Dermis lymphatic vessel endothelial cell (primary cell): ENCODE data around the gene TMEM74B. TPM values are rescaled to one million over a fixed set of nuclear protein-coding genes. Genes with fewer than 3 reads are reported as not detected.

ENCODE experiments used
- total RNA-seq: library from RNA; depleted of rRNA; stranded (reverse); fragments of >200 nt; gene quantifications from 2 replicates; pipeline ENCODE4 v1.2.1, GENCODE V29; 2014

Gene TMEM74B
- 0.60 and 0.98 TPM in 2 replicates for total RNA-seq

GRCh38 chr20:1184638-1185315 is at the start of gene TMEM74B:
TSS of gene TMEM74B (minus strand) at chr20:1184981. CDS start at chr20:1183801, 1,180 bp downstream.

GRCh38 chr20:1225783-1226654 is 41.2 kb upstream of the TMEM74B start, which contains the start of gene RAD21L1:
TSS of gene RAD21L1 (plus strand) at chr20:1226044. CDS start at chr20:1228454, 2,410 bp downstream.

GRCh38 chr20:1202762-1203504 is 18.2 kb upstream of the TMEM74B start, which contains the start of gene C20orf202:
TSS of gene C20orf202 (plus strand) at chr20:1203454. CDS start at chr20:1203586, 132 bp downstream.

Other genes with a start within 250 kb of the TMEM74B start
- gene RSPO4, start 182.7 kb downstream of the TMEM74B start, total RNA-seq = not detected in 2 replicates
- 35.3 and 40.1 TPM in 2 replicates for gene PSMF1, start 66.4 kb downstream of the TMEM74B start, total RNA-seq
- under 0.01 and 0.17 TPM in 2 replicates for gene C20orf202, start 18.5 kb upstream of the TMEM74B start, total RNA-seq
- gene RAD21L1, start 41.1 kb upstream of the TMEM74B start, total RNA-seq = not detected in 2 replicates
- gene SNPH, start 81.3 kb upstream of the TMEM74B start, total RNA-seq = 0.54 and 0.86 TPM in 2 replicates
- 3.7 and 5.4 TPM in 2 replicates for gene SDCBP2, start 144.2 kb upstream of the TMEM74B start, total RNA-seq
- 256 and 263 TPM in 2 replicates for gene FKBP1A, start 208.1 kb upstream of the TMEM74B start, total RNA-seq